GM12878 (cell line): ENCODE results near the gene CR2. TPM values are rescaled to one million over a fixed set of nuclear protein-coding genes. Genes with fewer than 3 reads are reported as not detected.
A peak's percentile ranks its signal among the peaks of the same experiment; 100 is the strongest.

Source experiments
- ATAC-seq: fragments of 200-7000 bp; cut with Tn5 transposase; 3 replicates; pipeline ENCODE4 v1.9.1; 2020; ENCODE audit warnings: mild to moderate bottlenecking, moderate library complexity
- BruUV-seq: library from RNA; stranded (reverse); fragments of 400-500 nt; replicated peaks from 2 replicates; lab custom pipeline; 2021; lab: Mats Ljungman, UMichigan
- CTCF ChIA-PET: fragments of 300-600 bp; sonication (Branson Sonifier 250); formaldehyde crosslinking; extraction: SDS; loops from one replicate; lab custom pipeline; 2021; ENCODE audit warnings: inconsistent platforms; lab: Yijun Ruan, JAX
- POLR2A ChIA-PET: fragments of 350-600 bp; formaldehyde crosslinking; extraction: SDS; loops from one replicate; lab custom pipeline; 2021; ENCODE audit warnings: inconsistent platforms; lab: Charles Lee
- RAD21 ChIA-PET: fragments of 300-600 bp; sonication (Branson Sonifier 250); formaldehyde crosslinking; loops from one replicate; lab custom pipeline; 2023; ENCODE audit warnings: antibody characterized with exemption; ENCODE audit not compliant: unreplicated experiment; lab: Charles Lee
- SMC1A ChIA-PET: fragments of 300-600 bp; sonication (Branson Sonifier 250); formaldehyde crosslinking; loops from one replicate; lab custom pipeline; 2023; ENCODE audit not compliant: unreplicated experiment, uncharacterized antibody; lab: Charles Lee
- DNase-seq: peaks from one replicate; pipeline ENCODE4 v3.0.0-alpha.2; 2011; ENCODE audit warnings: low read depth, low spot score
- FAIRE-seq: peaks from 3 replicates; lab custom pipeline; 2011; peaks lifted over from hg19 to GRCh38; lab: Jason Lieb, UNC
- H2AFZ ChIP-seq: 2 replicates; pipeline ENCODE4 v1.6.0; 2011; ENCODE audit warnings: low read depth, low read length, control low read depth; ENCODE audit not compliant: control insufficient read depth
- H3K27ac ChIP-seq: 2 replicates; pipeline ENCODE4 v1.5.1; 2011; ENCODE audit warnings: control low read depth; ENCODE audit not compliant: control insufficient read depth, insufficient read depth
- H3K27me3 ChIP-seq, 2 experiments: replicated peaks in 1 of 2; 2 replicates each; pipeline versions ENCODE4 v1.6.0 to v1.6.1; 2011; ENCODE audit warnings: low read length in 1 of 2; ENCODE audit not compliant: control insufficient read depth in 2 of 2, insufficient read depth in 2 of 2
- H3K36me3 ChIP-seq, 2 experiments: 2 replicates each; pipeline ENCODE4 v1.5.1; 2011; ENCODE audit warnings: low read length in 1 of 2; ENCODE audit not compliant: control insufficient read depth in 2 of 2, insufficient read depth in 2 of 2
- H3K4me1 ChIP-seq: 2 replicates; pipeline ENCODE4 v1.6.1; 2011; ENCODE audit warnings: mild to moderate bottlenecking, low read length, moderate library complexity, mixed read lengths; ENCODE audit not compliant: control insufficient read depth, insufficient read depth
- H3K4me2 ChIP-seq: 2 replicates; pipeline ENCODE4 v1.6.0; 2011; ENCODE audit warnings: control low read depth; ENCODE audit not compliant: control insufficient read depth, insufficient read depth
- H3K4me3 ChIP-seq: fragments of 200-600 bp; sonication (generic); 2 replicates; pipeline ENCODE4 v1.5.1; 2016
- H3K79me2 ChIP-seq: 2 replicates; pipeline ENCODE4 v1.6.0; 2011; ENCODE audit warnings: low read length; ENCODE audit not compliant: control insufficient read depth, insufficient read depth
- H3K9ac ChIP-seq: 2 replicates; pipeline ENCODE4 v1.8.0; 2011; ENCODE audit warnings: low read length, control low read depth, mixed read lengths; ENCODE audit not compliant: control insufficient read depth, insufficient read depth
- H3K9me3 ChIP-seq: replicated peaks from 3 replicates; pipeline ENCODE4 v1.5.1; 2011; ENCODE audit warnings: mild to moderate bottlenecking, low read length; ENCODE audit not compliant: control insufficient read depth, insufficient read depth
- H4K20me1 ChIP-seq: 2 replicates; pipeline ENCODE4 v1.6.0; 2011; ENCODE audit not compliant: control insufficient read depth, insufficient read depth
- BCL3 ChIP-seq: IDR thresholded peaks from 2 replicates; pipeline ENCODE4 v1.6.1; 2011; ENCODE audit warnings: borderline replicate concordance, low read depth, mild to moderate bottlenecking, moderate library complexity, low read length; ENCODE audit not compliant: insufficient read depth, poor library complexity, severe bottlenecking
- BHLHE40 ChIP-seq, 2 experiments: fragments of 450-650 bp in 1 of 2; IDR thresholded peaks; 2 replicates each; pipeline ENCODE4 v1.6.1; 2011 to 2017; ENCODE audit warnings: low read depth in 2 of 2, borderline replicate concordance in 1 of 2, improper control_type of control experiment in 1 of 2, low read length in 1 of 2, mild to moderate bottlenecking in 1 of 2
- CTCF ChIP-seq, 3 experiments: IDR thresholded peaks in 2 of 3; conservative IDR thresholded peaks in 1 of 3; 2 replicates each; pipeline ENCODE4 v1.5.1; 2011; ENCODE audit warnings: low read depth in 3 of 3, low read length in 3 of 3, mild to moderate bottlenecking in 3 of 3, control low read depth in 2 of 3, moderate library complexity in 2 of 3, inconsistent platforms in 1 of 3, mixed read lengths in 1 of 3; ENCODE audit not compliant: control insufficient read depth in 2 of 3, insufficient read depth in 1 of 3; ENCODE audit errors: extremely low read depth in 1 of 3
- FOS ChIP-seq: IDR thresholded peaks from 3 replicates; pipeline ENCODE4 v1.6.1; 2011; ENCODE audit warnings: borderline replicate concordance; ENCODE audit not compliant: insufficient read length; ENCODE audit errors: extremely low read depth
- GATAD2B ChIP-seq: fragments of 450-650 bp; conservative IDR thresholded peaks from 2 replicates; pipeline ENCODE4 v1.6.1; 2017; ENCODE audit warnings: low read depth, mild to moderate bottlenecking, moderate library complexity
- MAX ChIP-seq: IDR thresholded peaks from 2 replicates; pipeline ENCODE4 v1.6.1; 2012; ENCODE audit warnings: low read depth, low read length, improper control_type of control experiment
- POLR2AphosphoS2 ChIP-seq: IDR thresholded peaks from 2 replicates; pipeline ENCODE4 v1.6.1; 2011; ENCODE audit warnings: low read depth, mild to moderate bottlenecking, low read length, improper control_type of control experiment, moderate library complexity
- POLR2AphosphoS5 ChIP-seq: IDR thresholded peaks from 2 replicates; pipeline ENCODE4 v1.6.1; 2011; ENCODE audit warnings: mild to moderate bottlenecking, low read length, inconsistent platforms
- RAD21 ChIP-seq: IDR thresholded peaks from 2 replicates; pipeline ENCODE4 v1.6.1; 2011; ENCODE audit warnings: mild to moderate bottlenecking, low read depth, low read length, moderate library complexity; ENCODE audit not compliant: insufficient read depth
- SIX5 ChIP-seq: IDR thresholded peaks from 2 replicates; pipeline ENCODE4 v1.6.1; 2011; ENCODE audit warnings: mild to moderate bottlenecking, low read depth, low read length, moderate library complexity; ENCODE audit not compliant: severe bottlenecking
- STAT1 ChIP-seq: fragments of 450-650 bp; conservative IDR thresholded peaks from 2 replicates; pipeline ENCODE4 v1.6.1; 2014; ENCODE audit warnings: antibody characterized with exemption, mild to moderate bottlenecking
- TBL1XR1 ChIP-seq: IDR thresholded peaks from 2 replicates; pipeline ENCODE4 v1.6.1; 2012; ENCODE audit warnings: low read depth, low read length, improper control_type of control experiment
- ZNF687 ChIP-seq: fragments of 450-650 bp; IDR thresholded peaks from 2 replicates; pipeline ENCODE4 v1.6.1; 2017; ENCODE audit warnings: mild to moderate bottlenecking, moderate library complexity
- WGBS: methylation state at CpG from one replicate; pipeline ENCODE4 v1.1.6; 2016; ENCODE audit warnings: low lambda C conversion rate; ENCODE audit not compliant: insufficient replicate concordance, insufficient coverage; ENCODE audit errors: missing lambda C conversion rate; 5-methylcytosine and 5-hydroxymethylcytosine counted together
- in situ Hi-C: fragments of 300-500 bp; cut with MboI; formaldehyde crosslinking; loops from 9 replicates; pipeline ENCODE4 v1.14.3; 2018; ENCODE audit warnings: mixed read lengths
- intact Hi-C: fragments of 100-400 bp; cut with micrococcal nuclease; formaldehyde crosslinking; loops from one replicate; pipeline ENCODE4 v1.14.2; 2022; ENCODE audit not compliant: unreplicated experiment
- polyA plus RNA-seq, 11 experiments: library from polyadenylated mRNA; depleted of rRNA in 4 of 11; unstranded in 6 of 11; stranded (reverse) in 5 of 11; fragments of >200 nt; fragmentation: Nextera tagmentation in 4 of 11; fragmentation: Illumina TruSeq in 1 of 11; extraction: Ambion mirVana in 4 of 11; extraction: Trizol in 1 of 11; gene quantifications; 1 replicate in 1 of 11; 2 replicates in 10 of 11; pipeline versions ENCODE4 v1.2.1 to v1.2.3, GENCODE V29; 2011 to 2016; ENCODE audit warnings: inconsistent platforms in 2 of 11, missing spikeins in 2 of 11, low read depth in 1 of 11
- total RNA-seq, 4 experiments: library from RNA; depleted of rRNA in 3 of 4; stranded (reverse); fragments of >200 nt in 3 of 4; fragmentation: Illumina TruSeq in 1 of 4; extraction: Trizol in 1 of 4; gene quantifications; 2 replicates each; pipeline versions ENCODE4 v1.2.1 to v1.2.3, GENCODE V29; 2013 to 2021

Gene CR2
- total and polyA plus RNA-seq, 10 of the 15 experiments (the other 5 are each of a cell fraction or from before 2014, with no cell fraction given) = 2.2 to 72.8 (median 50.6) TPM

DNA sequence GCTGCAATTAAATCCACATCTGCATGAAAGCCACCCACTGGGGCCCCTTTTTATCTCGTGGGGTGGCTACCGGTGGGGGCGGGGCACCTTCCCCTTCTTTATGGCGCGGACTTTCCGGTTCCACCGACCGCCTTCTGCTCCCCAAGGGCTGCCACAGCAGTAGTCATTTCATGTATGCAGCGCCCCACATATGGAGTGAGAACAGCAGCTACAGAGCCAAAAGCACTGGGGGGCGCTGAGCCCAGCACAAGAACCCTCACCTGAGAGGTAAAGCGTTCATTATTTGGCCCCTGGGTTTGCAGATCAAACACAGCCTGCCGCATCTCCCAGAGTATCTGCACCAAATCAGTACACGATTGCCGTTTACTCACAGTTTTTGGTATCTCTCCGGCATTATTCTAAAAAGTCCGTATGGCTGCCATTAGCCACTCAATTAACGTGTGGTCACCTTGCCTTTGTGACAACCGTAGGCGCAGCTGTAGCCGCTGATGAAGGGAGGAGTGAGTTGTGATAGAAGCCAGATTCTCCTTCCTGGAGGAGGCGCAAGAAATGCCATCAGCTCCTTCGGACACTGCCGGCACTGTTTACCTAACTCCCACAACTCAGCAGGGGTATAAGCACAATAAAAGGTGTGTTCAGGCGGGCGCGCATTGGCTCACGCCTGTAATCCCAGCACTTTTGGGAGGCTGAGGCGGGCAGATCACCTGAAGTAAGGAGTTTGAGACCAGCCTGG is 30.4 kb upstream of the CR2 start:
- RAD21 ChIA-PET = interaction anchor here (0.9 to 3.5 kb wide), 8 partner anchors 11 to 339 kb away, joined by 3 to 34 read pairs (median 6); partner anchors contain the start of genes CR1 and CR2
- peak; percentile 25 for TF ChIP-seq BCL3
- TF ChIP-seq TBL1XR1 = 0 out of 2 replicates have a peak, but pooled peaks have one; percentile 32
- no peak for TF ChIP-seq SIX5
- no peak for TF ChIP-seq GATAD2B
- TF ChIP-seq FOS = no peak
- peak; percentile 16 to 22; a peak in 1 of 4 replicates for TF ChIP-seq BHLHE40 (IDR thresholded peaks at IDR 0.05; ENCODE audit: borderline replicate concordance in 1 of 2, low read depth in 2 of 2, low read length in 1 of 2)
- TF ChIP-seq CTCF (IDR thresholded peaks at IDR 0.05 in 2 of 3, conservative IDR thresholded peaks at IDR 0.05 in 1 of 3; ENCODE audit: control insufficient read depth in 2 of 3, extremely low read depth in 1 of 3, insufficient read depth in 1 of 3, low read depth in 3 of 3, low read length in 3 of 3) = peak; percentile 24 to 44 (median 27); a peak in 5 of 6 replicates
- peak; percentile 60 for TF ChIP-seq POLR2AphosphoS5
- no peak for TF ChIP-seq MAX
- TF ChIP-seq RAD21 = peak; percentile 38; the same call in 1 of the 2 replicates
- TF ChIP-seq ZNF687 = peak; percentile 33; the same call in 1 of the 2 replicates
- TF ChIP-seq STAT1 = no peak
- TF ChIP-seq POLR2AphosphoS2 = no peak

More for the DNA sequence above, 30.4 kb upstream of the CR2 start:
- H3K27ac ChIP-seq = no peak overlapping the region
- CTCF ChIA-PET = interaction anchor here (0.5 to 2.6 kb wide), 9 partner anchors 11 to 76 kb away, joined by 3 to 13 read pairs (median 4); partner anchors contain the start of gene CR2
- SMC1A ChIA-PET = interaction anchor here (0.6 to 3.7 kb wide), 4 partner anchors 9 to 76 kb away, joined by 3 to 25 read pairs (median 4); no protein-coding TSS in a partner anchor
- H3K4me2 ChIP-seq = peak overlapping the region; percentile 58
- H3K9ac ChIP-seq = peak overlapping the region; percentile 50
- FAIRE-seq (no peak), ATAC-seq (peak; percentile 73), DNase-seq (no peak)
- H2AFZ ChIP-seq = peak overlapping the region; percentile 52
- H4K20me1 ChIP-seq = no peaks in the 10 kb centered on the region
- H3K36me3 ChIP-seq = no peaks in the 10 kb centered on the region
- peaks cover 9% of the 10 kb centered on the region; the same call in 2 of the 3 replicates for H3K9me3 ChIP-seq
- H3K79me2 ChIP-seq = no peaks in the 10 kb centered on the region
- POLR2A ChIA-PET = interaction anchor here (1.1 to 2.8 kb wide), 3 partner anchors 8 to 102 kb away, joined by 5 to 15 read pairs (median 6); partner anchors contain the start of gene CD55
- BruUV-seq = no TSS peak
- H3K4me3 ChIP-seq = peak overlapping the region; percentile 38; the same call in 1 of the 2 replicates
- WGBS = 2% methylated on average over 28 of the region's 28 CpGs
- in situ Hi-C loops (no loop called here), intact Hi-C loops (no loop called here)
- peaks cover 30% of the 10 kb centered on the region for H3K4me1 ChIP-seq
- no peaks in the 10 kb centered on the region for H3K27me3 ChIP-seq
